IPS-18a (cell line): ENCODE results near the gene AGAP1.

Experiments
- H3K27ac ChIP-seq: one replicate; pipeline ENCODE4 v1.5.1; 2013; ENCODE audit warnings: low read length
- H3K27me3 ChIP-seq: one replicate; pipeline ENCODE4 v1.6.1; 2013; ENCODE audit warnings: mild to moderate bottlenecking, low read length; ENCODE audit not compliant: control insufficient read depth, insufficient read depth
- H3K36me3 ChIP-seq: one replicate; pipeline ENCODE4 v1.6.1; 2013; ENCODE audit warnings: low read depth, low read length; ENCODE audit not compliant: control insufficient read depth
- H3K4me1 ChIP-seq: one replicate; pipeline ENCODE4 v1.6.1; 2013; ENCODE audit warnings: low read depth, low read length; ENCODE audit not compliant: control insufficient read depth
- H3K4me3 ChIP-seq: one replicate; pipeline ENCODE4 v1.5.1; 2013; ENCODE audit warnings: low read length
- H3K9ac ChIP-seq: one replicate; pipeline ENCODE4 v1.6.1; 2013; ENCODE audit warnings: mild to moderate bottlenecking, low read length, moderate library complexity
- H3K9me3 ChIP-seq: one replicate; pipeline ENCODE4 v1.6.1; 2013; ENCODE audit warnings: low read depth, low read length; ENCODE audit not compliant: control insufficient read depth

Gene AGAP1

GRCh38 chr2:235501673-235502031 is 7.8 kb downstream of the AGAP1 start:
- no peaks in the 10 kb centered on the region for H3K36me3 ChIP-seq
- no peaks in the 10 kb centered on the region for H3K27me3 ChIP-seq
- no peak overlapping the region for H3K4me3 ChIP-seq
- H3K27ac ChIP-seq: no peak overlapping the region
- H3K9ac ChIP-seq: no peak overlapping the region
- H3K4me1 ChIP-seq: peaks cover 47% of the 10 kb centered on the region
- no peaks in the 10 kb centered on the region for H3K9me3 ChIP-seq

DNA sequence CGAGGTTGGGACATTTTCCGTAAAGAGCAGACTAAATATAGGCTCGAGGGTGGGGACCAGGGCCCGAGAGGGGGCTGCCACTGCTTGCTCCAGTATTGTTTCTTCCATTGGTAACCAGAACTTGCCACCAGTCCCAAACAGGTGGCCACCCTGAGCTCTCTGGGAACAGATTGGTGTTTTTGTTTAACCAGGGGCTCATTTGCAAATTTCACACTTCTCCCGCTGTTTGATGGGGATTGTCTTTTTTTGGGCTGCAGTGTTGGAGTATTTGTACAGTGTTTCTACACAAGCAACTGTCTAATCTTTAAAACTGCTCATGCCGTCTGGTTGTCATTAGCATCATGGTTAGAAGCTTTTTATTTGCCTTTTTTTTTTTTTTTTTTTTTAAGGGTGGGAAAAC is 8.5 kb downstream of the AGAP1 start:
- Histone ChIP-seq H3K27ac (no peak overlapping the region), H3K9ac (no peak overlapping the region), H3K4me1 (peaks cover 47% of the 10 kb centered on the region), H3K27me3 (no peaks in the 10 kb centered on the region), H3K9me3 (no peaks in the 10 kb centered on the region), H3K4me3 (no peak overlapping the region), H3K36me3 (no peaks in the 10 kb centered on the region)

- peak overlapping the region; percentile 1 for H3K4me3 ChIP-seq
- peaks cover 47% of the 10 kb centered on the region for H3K4me1 ChIP-seq
- H3K9me3 ChIP-seq: no peaks in the 10 kb centered on the region
- H3K27me3 ChIP-seq: no peaks in the 10 kb centered on the region
- H3K27ac ChIP-seq: no peak overlapping the region
- no peak overlapping the region for H3K9ac ChIP-seq
- no peaks in the 10 kb centered on the region for H3K36me3 ChIP-seq
These were observed 10.8 kb downstream of the AGAP1 start for GRCh38 chr2:235504441-235505180.

- H3K36me3 ChIP-seq: no peaks in the 10 kb centered on the region
- no peaks in the 10 kb centered on the region for H3K9me3 ChIP-seq
- H3K4me3 ChIP-seq: peak overlapping the region; percentile 1
- no peaks in the 10 kb centered on the region for H3K27me3 ChIP-seq
- H3K9ac ChIP-seq: no peak overlapping the region
- H3K4me1 ChIP-seq: peaks cover 45% of the 10 kb centered on the region
- peak overlapping the region; percentile 49 for H3K27ac ChIP-seq
These were observed 11.4 kb downstream of the AGAP1 start for GRCh38 chr2:235505181-235505741.

DNA sequence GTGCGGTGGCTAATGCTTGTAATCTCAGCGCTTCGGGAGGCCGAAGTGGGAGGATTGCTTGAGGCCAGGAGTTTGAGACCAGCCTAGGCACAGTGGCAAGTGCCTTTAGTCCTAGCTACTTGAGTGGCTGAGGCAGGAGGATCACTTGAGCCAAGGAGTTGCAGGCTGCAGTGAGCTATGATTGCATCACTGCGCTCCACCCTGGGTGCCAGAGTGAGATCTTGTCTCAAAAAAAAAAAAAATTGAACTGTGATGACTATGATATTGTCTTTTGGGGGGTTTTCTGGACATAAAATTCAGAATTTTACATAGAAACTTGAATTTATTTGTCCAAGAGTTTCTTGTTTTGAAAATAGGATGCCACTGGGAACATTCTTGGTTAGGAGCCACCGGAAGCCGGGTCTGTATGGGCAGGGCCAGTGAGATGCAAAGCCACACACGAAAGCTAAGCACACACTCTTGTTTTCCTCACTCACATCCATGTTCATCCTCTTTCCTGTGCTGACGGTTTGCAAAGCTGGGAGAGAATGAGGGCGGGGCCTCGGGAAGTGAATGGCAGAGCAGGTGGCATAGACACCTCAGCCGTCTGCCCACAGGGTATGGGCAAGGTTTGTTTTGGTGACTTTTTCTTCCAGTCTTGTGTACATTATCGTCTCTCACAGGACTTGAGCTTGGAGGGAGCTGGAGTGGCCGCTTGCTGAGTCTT is 12.6 kb downstream of the AGAP1 start:
- Histone ChIP-seq H3K36me3 (no peaks in the 10 kb centered on the region), H3K27ac (no peak overlapping the region), H3K4me1 (peaks cover 34% of the 10 kb centered on the region), H3K27me3 (no peaks in the 10 kb centered on the region), H3K9ac (no peak overlapping the region), H3K9me3 (no peaks in the 10 kb centered on the region), H3K4me3 (no peak overlapping the region)

GRCh38 chr2:235506997-235507615 is 13.3 kb downstream of the AGAP1 start:
- Histone ChIP-seq H3K4me3 (no peak overlapping the region), H3K27me3 (no peaks in the 10 kb centered on the region), H3K36me3 (no peaks in the 10 kb centered on the region), H3K4me1 (peaks cover 30% of the 10 kb centered on the region), H3K9me3 (no peaks in the 10 kb centered on the region), H3K27ac (no peak overlapping the region), H3K9ac (no peak overlapping the region)

GRCh38 chr2:235507928-235508327 is 14.1 kb downstream of the AGAP1 start:
- Histone ChIP-seq H3K27me3 (no peaks in the 10 kb centered on the region), H3K4me3 (no peak overlapping the region), H3K9ac (no peak overlapping the region), H3K27ac (no peak overlapping the region), H3K4me1 (peaks cover 22% of the 10 kb centered on the region), H3K36me3 (no peaks in the 10 kb centered on the region), H3K9me3 (no peaks in the 10 kb centered on the region)

DNA sequence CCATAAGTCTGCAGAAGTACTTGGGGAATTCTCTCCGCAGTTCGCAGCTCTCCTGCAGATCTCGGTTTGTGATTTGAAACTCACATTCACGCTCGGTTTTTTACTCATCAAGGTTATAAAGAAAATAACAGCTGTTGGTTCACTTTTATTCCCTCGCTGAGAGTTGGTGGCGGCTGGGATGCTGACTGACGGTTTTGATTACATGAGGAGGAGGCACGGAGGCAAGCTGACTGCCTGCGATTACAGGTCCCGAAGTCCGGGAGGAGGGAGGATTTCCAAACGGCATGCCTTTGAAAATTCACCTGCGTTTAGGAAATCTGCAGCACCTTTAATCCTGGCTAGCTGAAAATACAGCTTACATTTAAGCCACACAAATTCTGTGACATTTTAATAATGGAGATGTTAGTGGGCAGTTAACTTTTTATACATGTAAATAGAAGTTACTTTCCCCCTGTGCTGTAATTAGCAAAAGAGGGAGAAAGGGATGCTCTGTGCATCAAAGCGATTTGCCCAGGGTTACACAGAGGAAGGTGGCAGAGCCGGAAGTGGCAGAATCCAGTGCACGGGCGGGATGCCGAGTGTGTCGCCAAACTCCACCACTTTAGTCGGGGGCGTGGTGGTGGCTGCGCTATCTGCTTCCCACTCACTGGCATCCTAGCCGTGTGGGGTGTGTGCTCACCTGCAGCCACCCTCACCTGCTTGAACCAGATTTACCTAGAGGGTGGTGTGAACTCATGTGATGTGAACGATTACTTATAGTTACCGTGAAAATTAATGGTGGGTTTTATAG is 14.7 kb downstream of the AGAP1 start:
- Histone ChIP-seq H3K9me3 (no peaks in the 10 kb centered on the region), H3K4me3 (no peak overlapping the region), H3K36me3 (no peaks in the 10 kb centered on the region), H3K9ac (no peak overlapping the region), H3K4me1 (peaks cover 17% of the 10 kb centered on the region), H3K27ac (no peak overlapping the region), H3K27me3 (no peaks in the 10 kb centered on the region)

DNA sequence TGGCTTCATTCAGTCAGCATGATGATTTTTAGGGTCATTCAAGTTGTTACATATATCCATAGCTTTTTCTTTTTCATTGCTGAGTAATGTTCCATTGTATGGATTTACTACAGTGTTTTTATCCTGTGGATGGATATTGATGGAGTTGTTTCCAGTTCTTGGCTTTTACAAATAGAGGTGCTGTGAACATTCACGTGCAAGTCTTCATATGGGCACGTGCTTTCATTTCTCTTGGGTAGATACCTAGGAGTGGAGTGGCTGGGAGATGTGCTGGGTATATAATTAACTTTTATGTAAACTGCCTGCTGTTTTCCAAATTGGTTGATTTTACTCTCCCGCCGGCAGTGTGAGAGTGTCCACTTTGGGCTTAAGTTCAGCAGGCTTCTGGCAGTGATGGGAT is 16.5 kb downstream of the AGAP1 start:
- no peak overlapping the region for H3K27ac ChIP-seq
- H3K27me3 ChIP-seq: no peaks in the 10 kb centered on the region
- no peaks in the 10 kb centered on the region for H3K9me3 ChIP-seq
- no peak overlapping the region for H3K4me3 ChIP-seq
- H3K36me3 ChIP-seq: no peaks in the 10 kb centered on the region
- H3K4me1 ChIP-seq: peaks cover 7% of the 10 kb centered on the region
- no peak overlapping the region for H3K9ac ChIP-seq

DNA sequence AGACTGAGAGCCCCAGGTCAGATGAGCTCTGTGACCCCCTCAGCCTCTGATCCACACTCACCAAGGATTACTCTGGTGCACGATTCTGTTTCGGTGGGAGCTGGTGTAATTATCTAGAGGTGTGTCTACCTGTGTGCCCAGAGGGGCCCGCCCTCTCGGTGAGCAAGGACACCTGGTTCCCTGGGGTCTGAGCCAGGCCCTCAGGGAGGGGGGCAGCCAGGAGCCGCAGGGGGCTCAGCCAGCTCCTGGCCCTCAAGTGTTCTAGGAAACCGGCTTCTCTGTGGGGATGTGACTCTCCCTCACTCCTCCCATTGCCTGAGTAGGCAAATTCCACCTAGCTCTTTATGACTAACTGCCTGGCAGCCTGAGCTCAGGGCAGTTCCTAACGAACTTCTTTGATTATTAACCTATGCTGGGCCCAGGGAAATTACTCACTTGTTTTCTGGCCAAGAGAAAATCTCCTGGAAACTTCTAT is 17.4 kb downstream of the AGAP1 start:
- Histone ChIP-seq H3K36me3 (no peaks in the 10 kb centered on the region), H3K4me1 (peaks cover 4% of the 10 kb centered on the region), H3K4me3 (no peak overlapping the region), H3K27ac (no peak overlapping the region), H3K27me3 (no peaks in the 10 kb centered on the region), H3K9ac (no peak overlapping the region), H3K9me3 (no peaks in the 10 kb centered on the region)
